Spleen (tissue), 7 donors: ENCODE results near the gene HEYL.

Experiments
- CTCF ChIP-seq, 11 experiments: fragments of 200-600 bp in 7 of 11; fragments of 450-650 bp in 4 of 11; sonication (generic) in 4 of 11; IDR thresholded peaks in 8 of 11; conservative IDR thresholded peaks in 3 of 11; 1 replicate in 7 of 11; 2 replicates in 4 of 11; pipeline versions ENCODE4 v1.4.0 to v1.8.0; 2016 to 2021; ENCODE audit warnings: antibody characterized with exemption in 11 of 11, inconsistent platforms in 4 of 11, mild to moderate bottlenecking in 1 of 11
- POLR2A ChIP-seq, 3 donors: fragments of 450-650 bp; IDR thresholded peaks; one replicate each; pipeline ENCODE4 v1.5.1; 2017; ENCODE audit warnings: antibody characterized with exemption in 3 of 3, mild to moderate bottlenecking in 1 of 3
- POLR2AphosphoS5 ChIP-seq, 3 donors: sonication (generic); formaldehyde crosslinking; IDR thresholded peaks; one replicate each; pipeline ENCODE4 v1.5.1; 2017; ENCODE audit warnings: antibody characterized with exemption in 3 of 3
- donor health status: DM: no; HTN: no; CAD: no; lungs with moderate emphysema.
- donor health status: DM: no; HTN: no; CAD: no.
- donor health status: DM: no; HTN: no; CAD: no.

GRCh38 chr1:39617488-39618049 lies 21.9 kb downstream of the HEYL start:
- no peak for TF ChIP-seq CTCF (IDR thresholded peaks at IDR 0.05 in 8 of 11, conservative IDR thresholded peaks at IDR 0.05 in 3 of 11)
- TF ChIP-seq POLR2A (IDR thresholded peaks at IDR 0.05), result no peak
- no peak for TF ChIP-seq POLR2AphosphoS5 (IDR thresholded peaks at IDR 0.05)
